HEK293 (cell line): ENCODE results near the gene RMP24.

Experiments
- CTCF ChIP-seq: fragments of 450-650 bp; formaldehyde crosslinking; IDR thresholded peaks from 2 replicates; pipeline ENCODE4 v1.5.1; 2016; ENCODE audit warnings: missing biosample characterization, missing genetic modification characterization
- GLI4 ChIP-seq: fragments of 450-650 bp; formaldehyde crosslinking; IDR thresholded peaks from 2 replicates; pipeline ENCODE4 v1.5.1; 2016; ENCODE audit warnings: missing biosample characterization, missing genetic modification characterization
- REST ChIP-seq: fragments of 450-650 bp; formaldehyde crosslinking; IDR thresholded peaks from 2 replicates; pipeline ENCODE4 v1.5.1; 2016; ENCODE audit warnings: missing biosample characterization, missing genetic modification characterization
- SETDB1 ChIP-seq: IDR thresholded peaks from one replicate; pipeline ENCODE4 v1.6.1; 2017; ENCODE audit warnings: mild to moderate bottlenecking, low read length, moderate library complexity, mixed read lengths; ENCODE audit not compliant: insufficient read length
- ZNF184 ChIP-seq: fragments of 450-650 bp; IDR thresholded peaks from 2 replicates; pipeline ENCODE4 v1.5.1; 2018; ENCODE audit warnings: missing biosample characterization, mild to moderate bottlenecking, missing genetic modification characterization
- ZNF221 ChIP-seq: fragments of 450-650 bp; formaldehyde crosslinking; IDR thresholded peaks from 2 replicates; pipeline ENCODE4 v1.5.1; 2017; ENCODE audit warnings: missing biosample characterization, missing genetic modification characterization, borderline replicate concordance
- ZNF341 ChIP-seq: fragments of 450-650 bp; formaldehyde crosslinking; IDR thresholded peaks from 2 replicates; pipeline ENCODE4; 2016; ENCODE audit warnings: low read depth, missing biosample characterization, missing genetic modification characterization
- ZNF571 ChIP-seq: fragments of 450-650 bp; formaldehyde crosslinking; IDR thresholded peaks from 2 replicates; pipeline ENCODE4 v1.5.0; 2017; ENCODE audit warnings: missing biosample characterization, missing genetic modification characterization
- ZNF585B ChIP-seq: fragments of 450-650 bp; formaldehyde crosslinking; IDR thresholded peaks from 2 replicates; pipeline ENCODE4 v1.5.1; 2016; ENCODE audit warnings: missing biosample characterization, missing genetic modification characterization
- ZNF792 ChIP-seq: fragments of 450-650 bp; formaldehyde crosslinking; IDR thresholded peaks from 2 replicates; pipeline ENCODE4 v1.5.1; 2016; ENCODE audit warnings: missing biosample characterization, missing genetic modification characterization
- ZSCAN23 ChIP-seq: fragments of 450-650 bp; formaldehyde crosslinking; IDR thresholded peaks from 2 replicates; pipeline ENCODE4 v1.5.1; 2016; ENCODE audit warnings: missing biosample characterization, missing genetic modification characterization
- ZXDB ChIP-seq: fragments of 450-650 bp; formaldehyde crosslinking; IDR thresholded peaks from 2 replicates; pipeline ENCODE4 v1.5.1; 2016; ENCODE audit warnings: missing biosample characterization, missing genetic modification characterization

GRCh38 chr18:35953688-35954087, 18.8 kb upstream of the RMP24 start:
- TF ChIP-seq GLI4 (tag by site-specific recombination) = no peak
- no peak for TF ChIP-seq REST (tag by site-specific recombination)
- no peak for TF ChIP-seq CTCF (tag by site-specific recombination)
- no peak for TF ChIP-seq ZNF341 (tag by site-specific recombination)
- TF ChIP-seq ZNF184 (tag by site-specific recombination) = no peak
- TF ChIP-seq ZXDB = no peak
- no peak for TF ChIP-seq ZNF571 (tag by site-specific recombination)
- TF ChIP-seq ZSCAN23 (tag by site-specific recombination) = no peak
- TF ChIP-seq SETDB1 = no peak
- no peak for TF ChIP-seq ZNF585B (tag by site-specific recombination)
- no peak for TF ChIP-seq ZNF221 (tag by site-specific recombination)
- no peak for TF ChIP-seq ZNF792 (tag by site-specific recombination)
